HG03457 (cell line): ENCODE results near the gene MTCH1.

Source experiments
- ATAC-seq: cut with Tn5 transposase; IDR thresholded peaks from one replicate; pipeline ENCODE4 v1.9.1; 2021; ENCODE audit warnings: moderate number of reproducible peaks; ENCODE audit not compliant: unreplicated experiment

The MTCH1 gene

DNA sequence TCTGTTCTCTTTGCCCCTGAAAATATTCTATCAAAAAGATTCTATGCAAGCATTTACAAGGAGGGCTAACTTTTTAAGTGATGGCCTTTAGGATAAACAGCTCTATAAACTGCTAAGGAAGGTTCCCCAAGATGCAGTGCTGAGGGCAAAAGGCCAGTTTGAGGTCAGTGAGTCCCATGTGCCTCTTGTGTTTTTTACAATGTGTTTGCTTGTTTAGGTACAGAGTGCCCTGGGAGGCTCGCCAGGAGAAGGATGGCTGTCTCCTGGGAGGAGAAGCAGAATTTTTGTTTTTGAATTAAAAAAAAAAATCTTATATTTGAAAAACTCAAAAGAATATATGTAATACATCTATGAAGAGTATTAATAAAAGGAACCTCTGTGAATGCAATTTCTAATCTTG, 12.8 kb downstream of the MTCH1 start:
- no peak for ATAC-seq

DNA sequence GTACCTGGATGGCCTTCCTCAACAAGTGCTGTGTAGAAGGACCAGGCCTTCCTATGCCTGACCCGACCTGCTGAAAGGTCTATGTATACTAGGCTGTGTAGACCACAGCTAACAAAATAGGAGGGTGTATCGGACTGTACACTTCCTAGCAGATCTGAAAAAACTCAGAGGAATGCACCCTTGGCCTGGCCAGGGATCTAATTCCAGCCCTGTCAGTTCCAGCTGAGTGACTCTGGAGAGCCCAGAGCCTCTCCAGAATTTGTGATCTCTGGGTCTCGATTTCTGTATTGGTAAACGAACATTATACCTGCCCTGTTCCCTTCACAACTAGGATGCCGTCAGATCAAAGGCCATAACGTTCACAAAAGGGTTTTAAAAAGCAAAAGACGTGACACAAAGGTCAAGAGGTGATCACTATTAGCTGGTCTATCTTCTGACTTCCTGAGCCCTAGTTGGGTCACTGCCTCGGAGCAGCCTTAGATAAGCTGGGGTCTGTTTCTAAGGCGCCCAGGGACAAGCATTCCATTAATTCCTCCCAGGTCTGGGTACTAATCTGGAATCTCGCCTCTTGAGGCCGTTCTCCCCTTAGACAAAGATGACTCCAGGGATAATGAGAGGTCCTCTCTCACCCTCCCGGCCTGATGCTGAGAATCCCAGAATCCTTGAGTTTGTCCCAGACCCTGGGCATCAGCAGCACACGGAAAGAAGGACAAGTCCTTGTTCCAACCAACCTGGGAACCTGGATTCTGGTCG, 13.9 kb downstream of the MTCH1 start:
- no peak for ATAC-seq

DNA sequence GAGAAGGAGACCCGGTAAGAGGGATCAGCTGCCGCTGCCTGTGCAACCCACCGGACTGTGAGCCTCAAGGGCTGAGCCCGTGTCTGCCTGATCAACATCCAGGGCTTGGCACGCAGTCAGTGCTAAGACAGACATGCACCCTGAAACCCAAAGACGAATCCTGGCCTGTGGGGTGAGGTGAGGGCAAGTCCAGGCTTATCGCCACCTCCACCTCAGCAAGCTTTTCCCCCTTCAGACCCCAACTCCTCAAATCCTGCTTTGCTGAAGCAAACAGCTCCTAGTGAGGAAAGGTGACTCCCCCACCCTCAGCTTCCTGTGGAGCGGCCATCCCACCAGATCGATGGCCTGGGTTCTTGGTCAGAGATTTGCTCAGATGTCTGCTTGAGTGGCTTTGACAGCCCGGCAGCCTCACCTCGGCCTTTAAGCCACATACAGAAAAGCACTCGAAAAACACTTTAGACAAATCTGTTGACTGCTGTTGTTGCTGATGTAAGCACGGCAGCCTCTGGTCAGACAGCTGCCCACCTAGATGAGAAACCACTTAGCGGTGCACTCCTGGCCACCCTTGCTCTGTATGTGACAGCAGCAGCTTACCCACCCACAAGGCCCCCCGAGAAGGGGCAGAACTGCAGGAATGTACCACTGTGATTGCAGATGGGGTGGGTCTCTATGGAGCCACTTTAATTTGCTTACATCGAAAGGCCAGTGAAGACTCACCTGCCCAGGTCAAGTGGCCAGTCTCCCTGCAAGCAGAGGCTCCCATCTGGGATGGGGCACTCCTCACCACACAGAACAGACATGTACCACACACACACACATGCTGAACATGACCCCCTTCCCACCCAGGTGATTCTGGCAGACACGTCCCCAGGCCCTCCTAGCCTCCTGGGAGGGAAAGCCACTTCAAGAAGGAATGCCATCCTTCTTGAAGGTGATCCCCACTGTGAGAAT, 14.8 kb downstream of the MTCH1 start:
- no peak for ATAC-seq

DNA sequence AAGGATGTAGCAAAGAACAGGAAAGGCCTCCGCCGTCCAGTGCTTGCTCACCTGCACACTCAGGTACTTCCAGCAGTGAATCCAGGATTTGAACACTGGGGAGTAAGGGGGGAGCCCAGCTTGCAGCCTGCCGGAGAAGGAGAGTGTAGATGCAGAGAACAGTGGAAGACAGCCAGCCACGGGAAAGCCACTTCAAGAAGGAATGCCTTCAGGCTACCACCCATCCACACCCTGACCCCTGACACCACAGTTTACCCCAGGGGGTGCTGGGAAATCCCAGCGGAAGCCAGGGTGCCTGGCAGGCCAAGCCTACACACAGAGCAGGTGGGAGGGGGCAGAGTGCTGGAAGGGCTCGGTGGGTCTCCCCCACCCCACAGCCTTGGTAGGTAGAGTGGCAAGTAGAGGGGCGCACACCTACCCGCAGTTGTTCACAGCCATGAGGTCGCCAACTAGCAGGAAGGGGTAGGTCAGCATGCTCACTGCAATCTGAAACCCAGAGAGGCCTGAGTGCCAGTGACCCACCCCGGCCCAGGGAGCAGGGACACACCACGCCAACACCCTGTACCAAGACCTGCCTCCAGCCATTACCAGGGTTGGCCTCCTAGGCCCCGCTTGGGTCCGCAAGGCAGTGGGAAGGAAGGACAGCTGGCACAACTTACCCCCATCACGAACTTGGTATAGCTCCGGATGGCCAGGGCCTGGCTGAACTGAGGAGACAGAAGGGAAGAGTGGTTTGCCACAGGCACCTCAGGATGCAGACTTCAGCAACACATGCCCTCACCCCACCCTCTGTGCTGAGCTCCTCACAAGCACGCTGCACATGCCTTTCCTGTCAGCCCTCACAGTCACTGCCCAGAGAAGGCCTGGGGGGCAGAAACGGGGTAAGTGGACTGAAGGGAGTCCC, 15.8 kb downstream of the MTCH1 start:
- no peak for ATAC-seq

DNA sequence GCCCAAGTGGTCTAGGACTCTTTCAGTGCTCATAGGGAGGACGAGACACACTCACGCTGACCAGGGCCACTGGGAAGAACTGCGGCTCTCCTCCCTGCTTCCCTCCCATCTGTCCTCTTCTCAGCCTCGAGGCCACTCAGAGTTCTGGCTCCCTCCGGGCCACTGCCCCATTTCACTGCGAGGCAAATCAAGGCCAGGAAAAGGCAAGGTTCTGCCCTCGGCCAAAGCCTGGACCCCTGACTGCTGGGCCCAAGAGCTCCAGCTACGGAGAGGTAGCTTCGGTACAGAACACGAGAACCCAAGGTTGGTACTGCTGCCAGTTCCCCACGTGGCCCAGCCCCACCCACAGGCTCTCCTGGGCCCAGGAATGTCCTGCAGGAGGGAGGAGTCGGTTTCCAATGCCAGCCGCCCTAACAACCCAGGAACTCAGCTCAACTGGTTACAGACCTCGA, 16.7 kb downstream of the MTCH1 start:
- no peak for ATAC-seq

DNA sequence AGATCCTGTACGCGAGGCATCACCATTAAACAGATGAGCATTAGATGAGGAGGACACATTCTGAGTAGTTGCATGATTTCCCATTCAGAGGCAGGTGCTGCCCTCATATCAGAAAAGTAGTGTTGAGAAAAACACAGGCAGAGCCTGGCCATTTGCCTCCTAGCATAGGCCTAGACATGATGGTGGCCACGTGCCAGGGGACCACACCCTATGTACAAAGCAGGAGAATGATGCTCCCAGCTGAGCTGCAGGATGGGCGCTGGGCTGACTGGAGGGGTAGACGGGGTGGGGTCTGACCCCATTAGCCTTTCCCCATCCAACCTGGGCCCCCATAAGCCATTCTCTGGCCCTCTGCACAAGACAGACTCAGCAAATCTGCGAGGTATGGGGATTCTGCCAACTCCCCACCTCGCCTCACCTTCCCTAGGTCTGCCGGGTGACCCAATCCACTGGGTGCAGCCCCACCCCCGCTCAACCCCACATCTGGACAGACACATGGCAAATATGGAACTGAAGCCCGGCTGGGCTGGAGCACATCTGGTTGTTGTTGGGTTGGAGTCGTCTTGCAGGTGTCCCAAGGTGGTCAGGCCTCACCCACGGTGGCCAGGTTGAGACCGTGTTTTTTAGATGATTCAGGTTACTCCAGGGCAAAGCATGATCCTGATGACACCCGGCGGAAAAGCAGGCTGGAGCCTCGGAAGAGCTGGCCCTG, 17.6 kb downstream of the MTCH1 start:
- no peak for ATAC-seq

DNA sequence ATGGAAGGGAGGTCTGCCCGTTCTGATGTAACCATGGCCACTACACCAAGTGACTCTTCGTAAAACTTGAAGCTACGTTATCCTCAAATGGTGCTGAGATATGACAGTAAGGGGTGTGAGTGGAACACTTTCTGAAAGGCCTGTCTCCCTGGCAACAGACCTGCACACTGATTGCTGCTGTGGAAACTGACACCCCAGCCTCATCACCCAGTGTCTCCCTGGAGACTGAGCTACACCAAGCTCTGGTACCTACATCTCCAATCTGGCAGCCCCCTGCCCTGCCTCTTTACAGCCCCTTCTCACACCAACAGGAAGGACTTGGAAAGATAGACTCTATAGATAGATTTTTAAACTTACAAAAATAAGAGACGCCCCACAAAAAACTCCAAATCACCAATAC, 18.2 kb downstream of the MTCH1 start:
- no peak for ATAC-seq

DNA sequence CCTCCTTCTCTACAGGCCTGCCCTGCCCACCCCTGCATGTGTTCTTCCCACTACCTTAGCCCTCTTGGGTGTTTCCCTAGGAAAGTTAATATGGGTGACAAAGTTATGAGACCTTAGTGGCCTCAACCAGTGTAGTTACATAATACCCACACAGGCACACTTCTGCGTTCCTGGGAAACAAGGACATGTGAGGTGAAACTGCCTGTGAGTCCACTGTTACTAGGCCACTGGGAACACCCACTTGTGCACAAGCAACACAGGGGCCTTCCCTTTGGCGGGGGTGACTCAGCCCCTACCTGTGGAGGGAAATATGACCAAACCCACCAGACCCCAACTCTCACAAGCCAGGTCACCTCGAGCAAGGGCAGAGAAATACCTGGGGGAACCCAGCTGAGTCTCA, 18.7 kb downstream of the MTCH1 start:
- ATAC-seq, result no peak

DNA sequence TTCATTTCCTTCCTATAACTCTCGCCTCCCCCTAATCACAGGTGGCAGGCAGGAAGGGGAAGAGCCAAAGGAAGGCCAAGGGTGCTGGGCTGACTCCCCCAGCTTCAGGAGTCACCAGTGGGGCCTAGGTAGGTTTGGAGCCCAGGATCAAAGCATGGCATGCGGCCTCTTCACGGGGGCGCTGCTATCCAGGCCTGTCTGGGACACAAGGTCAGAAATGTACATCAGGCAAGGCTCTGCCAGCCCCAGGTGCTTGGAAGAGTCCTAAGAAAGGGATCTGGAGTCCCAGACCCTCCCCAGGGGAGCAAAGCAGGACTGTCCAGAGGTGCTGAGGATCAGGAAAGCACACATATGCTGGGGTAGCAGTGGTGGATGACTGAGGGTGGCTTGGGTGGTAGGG, 21.1 kb downstream of the MTCH1 start:
- ATAC-seq, result no peak

DNA sequence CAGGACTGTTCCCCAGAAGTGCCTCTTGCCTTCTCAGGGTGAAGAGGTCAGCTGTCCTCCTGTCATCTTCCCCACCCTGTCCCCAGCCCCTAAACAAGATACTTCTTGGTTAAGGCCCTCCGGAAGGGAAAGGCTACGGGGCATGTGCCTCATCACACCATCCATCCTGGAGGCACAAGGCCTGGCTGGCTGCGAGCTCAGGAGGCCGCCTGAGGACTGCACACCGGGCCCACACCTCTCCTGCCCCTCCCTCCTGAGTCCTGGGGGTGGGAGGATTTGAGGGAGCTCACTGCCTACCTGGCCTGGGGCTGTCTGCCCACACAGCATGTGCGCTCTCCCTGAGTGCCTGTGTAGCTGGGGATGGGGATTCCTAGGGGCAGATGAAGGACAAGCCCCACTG, 21.6 kb downstream of the MTCH1 start:
- ATAC-seq, result no peak

DNA sequence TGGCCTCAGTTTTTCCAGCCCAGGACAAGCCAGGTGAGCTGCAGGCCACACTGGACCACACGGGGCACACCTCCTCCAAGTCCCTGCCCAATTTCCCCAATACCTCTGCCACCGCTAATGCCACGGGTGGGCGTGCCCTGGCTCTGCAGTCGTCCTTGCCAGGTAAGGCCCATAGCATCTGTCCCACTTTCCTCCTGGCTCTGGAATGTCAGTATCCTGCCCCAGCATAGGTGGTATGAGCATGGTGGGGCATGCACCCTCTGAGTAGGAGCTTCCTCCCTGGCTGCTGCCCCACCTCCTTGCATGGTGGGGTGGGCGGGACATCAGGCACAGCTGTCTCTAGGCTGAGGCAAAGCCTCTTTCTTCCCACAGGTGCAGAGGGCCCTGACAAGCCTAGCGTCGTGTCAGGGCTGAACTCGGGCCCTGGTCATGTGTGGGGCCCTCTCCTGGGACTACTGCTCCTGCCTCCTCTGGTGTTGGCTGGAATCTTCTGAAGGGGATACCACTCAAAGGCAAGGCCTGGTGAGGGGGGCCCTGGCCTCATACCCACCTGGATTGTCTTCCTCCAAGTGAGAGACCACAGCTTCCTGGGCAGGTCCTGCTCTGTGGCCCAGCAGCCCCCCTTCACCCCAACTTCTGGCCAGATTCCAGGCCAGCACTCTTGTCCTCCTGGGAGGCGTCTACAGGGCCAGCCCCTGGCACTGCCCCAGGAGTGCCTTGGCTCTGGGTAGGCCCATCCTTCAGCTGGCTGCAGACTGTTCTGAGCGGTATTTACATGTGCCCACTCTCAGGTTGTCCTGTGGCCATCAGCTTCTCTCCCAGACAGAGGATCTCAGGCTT, 22.3 kb downstream of the MTCH1 start:
- no peak for ATAC-seq

DNA sequence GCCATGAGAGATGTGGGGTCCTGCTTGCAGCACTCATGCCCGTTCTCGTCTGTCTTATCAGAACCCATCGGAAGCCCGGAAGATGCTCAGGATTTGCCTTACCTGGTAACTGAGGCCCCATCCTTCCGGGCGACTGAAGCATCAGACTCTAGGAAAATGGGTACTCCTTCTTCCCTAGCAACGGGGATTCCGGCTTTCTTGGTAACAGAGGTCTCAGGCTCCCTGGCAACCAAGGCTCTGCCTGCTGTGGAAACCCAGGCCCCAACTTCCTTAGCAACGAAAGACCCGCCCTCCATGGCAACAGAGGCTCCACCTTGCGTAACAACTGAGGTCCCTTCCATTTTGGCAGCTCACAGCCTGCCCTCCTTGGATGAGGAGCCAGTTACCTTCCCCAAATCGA, 23.1 kb downstream of the MTCH1 start:
- ATAC-seq, result no peak

DNA sequence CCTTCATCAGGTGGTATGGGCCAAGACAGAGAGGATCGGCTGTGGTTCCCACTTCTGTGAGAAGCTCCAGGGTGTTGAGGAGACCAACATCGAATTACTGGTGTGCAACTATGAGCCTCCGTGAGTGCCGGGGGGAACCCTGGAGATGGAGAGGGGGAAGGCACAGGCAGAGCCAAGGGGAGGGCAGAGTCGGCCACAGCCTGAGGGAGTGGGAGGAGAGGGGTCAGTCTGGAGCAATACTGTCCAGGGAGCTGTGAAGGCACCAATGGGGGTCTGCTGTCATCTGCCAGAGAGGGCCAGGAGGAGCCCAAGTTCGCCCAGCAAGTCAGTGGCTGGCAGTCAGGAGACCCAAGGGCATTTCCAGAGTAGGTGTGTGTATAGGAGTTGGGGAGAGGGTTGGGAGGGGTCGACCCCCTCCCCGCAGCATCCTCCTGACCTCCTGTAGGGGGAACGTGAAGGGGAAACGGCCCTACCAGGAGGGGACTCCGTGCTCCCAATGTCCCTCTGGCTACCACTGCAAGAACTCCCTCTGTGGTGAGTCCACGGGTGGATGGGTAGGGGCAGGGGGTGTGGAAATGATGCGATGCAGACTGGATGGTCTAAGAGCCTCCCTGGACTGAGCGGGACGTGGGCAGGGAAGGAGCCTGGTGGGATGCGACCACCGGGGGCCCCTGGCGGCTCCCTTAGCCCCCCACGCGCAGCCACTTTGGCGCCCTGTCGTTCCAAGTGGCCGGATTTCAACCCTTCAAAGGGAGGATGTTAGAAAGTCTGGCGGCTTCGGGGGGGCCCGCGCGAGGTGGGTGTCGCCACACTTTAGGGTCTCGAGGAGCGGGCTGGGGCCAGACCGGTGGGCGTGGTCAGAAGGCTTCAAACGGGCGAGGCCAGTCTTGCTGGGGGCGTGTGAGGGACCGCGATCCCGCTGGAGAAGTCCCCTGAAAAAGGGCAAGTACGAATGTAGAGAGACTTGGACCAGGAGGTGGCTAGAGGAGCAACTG, 24.3 kb downstream of the MTCH1 start:
- ATAC-seq, result no peak

DNA sequence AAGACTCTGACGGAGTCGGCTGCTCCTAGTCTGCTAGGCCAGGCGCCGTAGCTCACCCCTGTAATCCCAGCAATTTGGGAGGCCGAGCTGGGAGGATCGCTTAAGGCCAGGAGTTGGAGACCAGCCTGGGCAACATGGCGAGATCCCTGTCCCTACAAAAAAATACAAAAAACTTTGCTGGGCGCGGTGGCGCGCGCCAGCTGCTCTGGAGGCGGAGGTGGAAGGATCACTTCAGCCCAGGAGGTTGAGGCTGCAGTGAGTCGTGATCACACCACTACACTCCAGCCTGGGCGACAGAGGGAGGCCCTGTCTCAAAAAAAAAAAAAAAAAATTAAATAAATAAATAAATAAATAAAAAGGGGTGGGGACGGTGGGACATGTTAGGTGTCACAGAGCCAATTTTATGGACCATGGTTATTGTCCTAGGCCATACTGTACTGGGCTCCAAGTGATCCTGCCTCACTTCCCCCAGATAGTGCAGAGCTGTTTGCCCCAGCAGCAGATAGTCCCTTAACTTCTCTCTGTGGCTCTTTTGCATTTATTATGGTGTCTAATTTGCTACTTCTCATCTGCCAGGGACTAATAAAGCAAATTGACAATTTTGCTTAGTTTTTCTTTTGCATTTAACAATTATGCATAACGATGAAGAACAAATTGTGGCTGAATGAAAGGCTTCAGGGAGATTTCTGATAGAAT, 26.3 kb downstream of the MTCH1 start:
- no peak for ATAC-seq

DNA sequence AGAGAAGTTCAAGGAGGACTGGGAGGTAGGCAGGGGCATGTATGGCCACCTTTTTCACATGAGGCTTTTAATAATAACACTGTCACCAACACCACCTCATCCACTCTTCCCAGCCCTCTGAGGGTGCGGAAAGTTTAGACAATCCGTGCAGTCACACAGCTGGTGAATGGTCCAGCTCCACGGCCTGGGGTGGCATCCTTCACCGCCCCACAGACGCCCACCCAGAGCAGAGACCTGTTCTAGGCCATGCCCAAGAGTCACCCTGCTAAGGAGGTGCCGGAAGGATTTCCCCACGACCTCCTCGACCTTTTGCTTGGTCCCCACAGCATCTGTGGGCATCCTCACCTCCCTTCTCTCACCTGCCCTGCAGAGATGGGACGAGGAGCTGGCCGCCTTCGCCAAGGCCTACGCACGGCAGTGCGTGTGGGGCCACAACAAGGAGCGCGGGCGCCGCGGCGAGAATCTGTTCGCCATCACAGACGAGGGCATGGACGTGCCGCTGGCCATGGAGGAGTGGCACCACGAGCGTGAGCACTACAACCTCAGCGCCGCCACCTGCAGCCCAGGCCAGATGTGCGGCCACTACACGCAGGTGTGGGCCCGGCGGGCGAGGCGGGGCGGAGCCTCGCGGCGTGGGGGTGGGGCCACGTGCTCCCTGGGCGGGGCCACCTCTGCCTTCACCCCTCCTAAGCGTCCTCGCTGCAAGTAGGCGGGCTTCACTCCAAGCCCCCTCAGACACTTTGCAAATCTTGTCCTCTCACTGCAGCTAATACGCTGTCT, 27.0 kb downstream of the MTCH1 start:
- no peak for ATAC-seq

DNA sequence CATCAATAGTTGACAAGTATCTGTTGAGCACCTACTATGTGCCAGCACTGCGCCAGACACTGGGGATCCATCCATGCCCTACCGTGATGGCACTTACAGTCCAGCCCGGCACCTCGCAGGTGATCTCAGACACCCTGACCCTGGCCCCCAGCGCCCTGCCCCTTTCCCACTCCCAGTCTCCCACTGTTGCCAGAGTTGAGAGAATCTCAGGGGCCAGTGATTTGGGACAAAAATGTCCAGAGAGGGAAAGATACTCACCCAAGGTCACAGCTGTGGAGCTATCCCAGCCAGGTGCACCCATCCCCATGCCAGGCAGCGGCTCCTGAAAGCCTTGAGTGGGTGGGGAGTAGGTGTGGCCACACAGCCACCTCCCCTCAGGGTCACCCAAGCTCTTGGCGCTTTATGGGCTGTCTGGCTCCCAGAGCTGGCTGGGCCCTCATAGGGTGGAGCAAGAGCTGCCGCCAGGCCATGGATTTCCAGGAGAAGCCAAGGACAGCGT, 28.2 kb downstream of the MTCH1 start:
- no peak for ATAC-seq

DNA sequence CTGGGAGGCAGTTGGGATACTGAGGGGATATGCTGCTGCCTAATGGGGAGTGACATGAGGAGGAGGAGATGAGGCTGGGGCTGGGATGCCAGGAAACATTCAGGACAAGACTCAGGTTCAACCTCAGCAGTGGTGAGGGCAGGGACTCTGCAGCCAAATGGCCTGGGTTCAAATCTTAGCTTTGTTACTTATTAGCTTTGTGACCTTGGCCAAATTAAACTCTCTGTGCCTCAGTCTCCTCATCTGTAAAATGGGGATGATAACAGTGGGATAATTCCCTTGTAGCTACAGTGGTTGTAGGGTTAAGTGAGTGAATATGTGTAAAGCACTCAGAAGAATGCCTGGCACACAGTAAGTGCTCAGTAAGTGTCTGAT, 29.6 kb downstream of the MTCH1 start:
- ATAC-seq, result no peak
